ENCODE measurements around the gene FILIP1L.
A peak's percentile ranks its signal among the peaks of the same experiment; 100 is the strongest.

The FILIP1L gene

GRCh38 chr3:99899603-99900002, 214.7 kb downstream of the FILIP1L start:
- no peak for DNase-seq (ENCODE audit: low read depth in 2 of 3, low spot score in 1 of 3)

GRCh38 chr3:99896482-99896881, 217.8 kb downstream of the FILIP1L start:
- DNase-seq (ENCODE audit: low read depth in 2 of 3, low spot score in 1 of 3): no peak

GRCh38 chr3:99895703-99896441, 218.4 kb downstream of the FILIP1L start:
- DNase-seq (ENCODE audit: low read depth in 2 of 3, low spot score in 1 of 3): no peak

GRCh38 chr3:99895131-99895696, 219.1 kb downstream of the FILIP1L start:
- DNase-seq (ENCODE audit: low read depth in 2 of 3, low spot score in 1 of 3): no peak

- DNase-seq (ENCODE audit: low read depth in 2 of 3, low spot score in 1 of 3): no peak
Observed at GRCh38 chr3:99892332-99892731, 222.0 kb downstream of the FILIP1L start.

- no peak for DNase-seq (ENCODE audit: low read depth in 2 of 3, low spot score in 1 of 3)
Observed at GRCh38 chr3:99891610-99892285, 222.6 kb downstream of the FILIP1L start.

GRCh38 chr3:99885851-99886250, 228.4 kb downstream of the FILIP1L start:
- DNase-seq (ENCODE audit: low read depth in 2 of 3, low spot score in 1 of 3): no peak

- DNase-seq (ENCODE audit: low read depth in 2 of 3, low spot score in 1 of 3): no peak
Observed at GRCh38 chr3:99885085-99885484, 229.2 kb downstream of the FILIP1L start.

- DNase-seq (ENCODE audit: low read depth in 2 of 3, low spot score in 1 of 3): no peak
Observed at GRCh38 chr3:99884484-99884883, 229.8 kb downstream of the FILIP1L start.

GRCh38 chr3:99883693-99884092, 230.6 kb downstream of the FILIP1L start:
- no peak for DNase-seq (ENCODE audit: low read depth in 2 of 3, low spot score in 1 of 3)

GRCh38 chr3:99883138-99883461, 231.2 kb downstream of the FILIP1L start:
- no peak for DNase-seq (ENCODE audit: low read depth in 2 of 3, low spot score in 1 of 3)

GRCh38 chr3:99882436-99883137, 231.7 kb downstream of the FILIP1L start:
- no peak for DNase-seq (ENCODE audit: low read depth in 2 of 3, low spot score in 1 of 3)

GRCh38 chr3:99881121-99881524, 233.2 kb downstream of the FILIP1L start:
- no peak for DNase-seq (ENCODE audit: low read depth in 2 of 3, low spot score in 1 of 3)

- DNase-seq (ENCODE audit: low read depth in 2 of 3, low spot score in 1 of 3): no peak
Observed at GRCh38 chr3:99879275-99879674, 235.0 kb downstream of the FILIP1L start.

- no peak for DNase-seq (ENCODE audit: low read depth in 2 of 3, low spot score in 1 of 3)
Observed at GRCh38 chr3:99878005-99878404, 236.3 kb downstream of the FILIP1L start.

- DNase-seq (ENCODE audit: low read depth in 2 of 3, low spot score in 1 of 3): no peak
Observed at GRCh38 chr3:99877031-99877579, 237.2 kb downstream of the FILIP1L start.

GRCh38 chr3:99875929-99876841, 238.1 kb downstream of the FILIP1L start:
- peak; percentile 25 to 50 (median 29) for DNase-seq (ENCODE audit: low read depth in 2 of 3, low spot score in 1 of 3)

GRCh38 chr3:99875581-99875928, 238.7 kb downstream of the FILIP1L start:
- no peak for DNase-seq (ENCODE audit: low read depth in 2 of 3, low spot score in 1 of 3)

GRCh38 chr3:99874237-99875002, 239.9 kb downstream of the FILIP1L start:
- DNase-seq (ENCODE audit: low read depth in 2 of 3, low spot score in 1 of 3): no peak

All from stimulated activated CD4-positive, alpha-beta T cell treated with anti-CD3 and anti-CD28 coated beads, Interleukin-12 subunit alpha, Interleukin-12 subunit beta, amount 100 ng/mL, for 48 hours (primary cell).